ENCODE measurements around the gene EDAR. TPM values are rescaled to one million over a fixed set of nuclear protein-coding genes. Genes with fewer than 3 reads are reported as not detected.

EDAR gene
- total RNA-seq, 2 donors from 2014 or later, result not detected

DNA sequence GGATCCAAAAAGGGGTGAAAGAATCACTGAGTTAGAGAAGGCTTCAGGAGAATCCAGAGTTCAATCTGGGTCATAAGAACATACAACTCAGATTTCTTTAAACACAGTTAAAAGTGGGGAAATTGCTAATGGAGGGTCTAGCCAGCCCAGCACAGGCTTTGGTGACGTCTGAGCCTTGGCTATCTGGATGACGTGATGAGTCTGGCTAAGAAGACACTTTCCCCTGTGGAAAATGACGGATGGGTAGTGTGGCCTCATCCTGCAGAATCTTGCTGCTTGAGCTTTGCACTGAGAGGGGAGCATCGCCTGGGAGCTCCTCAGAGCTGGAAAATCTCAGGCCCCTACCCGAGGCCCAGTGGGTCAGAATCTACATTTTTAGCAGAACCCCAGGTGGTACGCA, 19.2 kb downstream of the EDAR start:
- DNase-seq (ENCODE audit: low spot score) (no peak), ATAC-seq (ENCODE audit: insufficient number of reproducible peaks, low FRiP score, low read depth) (no peak)
- Histone ChIP-seq H3K4me3 (no peak overlapping the region), H3K27me3 (replicated peaks; ENCODE audit: insufficient read depth) (no peaks in the 10 kb centered on the region), H3K36me3 (no peaks in the 10 kb centered on the region), H3K27ac (no peak overlapping the region), H3K4me1 (ENCODE audit: control insufficient read depth in 1 of 2, low read depth in 2 of 2) (no peaks in the 10 kb centered on the region), H3K9me3 (no peaks in the 10 kb centered on the region)
- TF ChIP-seq, protein P1, sequence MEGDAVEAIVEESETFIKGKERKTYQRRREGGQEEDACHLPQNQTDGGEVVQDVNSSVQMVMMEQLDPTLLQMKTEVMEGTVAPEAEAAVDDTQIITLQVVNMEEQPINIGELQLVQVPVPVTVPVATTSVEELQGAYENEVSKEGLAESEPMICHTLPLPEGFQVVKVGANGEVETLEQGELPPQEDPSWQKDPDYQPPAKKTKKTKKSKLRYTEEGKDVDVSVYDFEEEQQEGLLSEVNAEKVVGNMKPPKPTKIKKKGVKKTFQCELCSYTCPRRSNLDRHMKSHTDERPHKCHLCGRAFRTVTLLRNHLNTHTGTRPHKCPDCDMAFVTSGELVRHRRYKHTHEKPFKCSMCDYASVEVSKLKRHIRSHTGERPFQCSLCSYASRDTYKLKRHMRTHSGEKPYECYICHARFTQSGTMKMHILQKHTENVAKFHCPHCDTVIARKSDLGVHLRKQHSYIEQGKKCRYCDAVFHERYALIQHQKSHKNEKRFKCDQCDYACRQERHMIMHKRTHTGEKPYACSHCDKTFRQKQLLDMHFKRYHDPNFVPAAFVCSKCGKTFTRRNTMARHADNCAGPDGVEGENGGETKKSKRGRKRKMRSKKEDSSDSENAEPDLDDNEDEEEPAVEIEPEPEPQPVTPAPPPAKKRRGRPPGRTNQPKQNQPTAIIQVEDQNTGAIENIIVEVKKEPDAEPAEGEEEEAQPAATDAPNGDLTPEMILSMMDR (IDR thresholded peaks at IDR 0.05), result no peak

DNA sequence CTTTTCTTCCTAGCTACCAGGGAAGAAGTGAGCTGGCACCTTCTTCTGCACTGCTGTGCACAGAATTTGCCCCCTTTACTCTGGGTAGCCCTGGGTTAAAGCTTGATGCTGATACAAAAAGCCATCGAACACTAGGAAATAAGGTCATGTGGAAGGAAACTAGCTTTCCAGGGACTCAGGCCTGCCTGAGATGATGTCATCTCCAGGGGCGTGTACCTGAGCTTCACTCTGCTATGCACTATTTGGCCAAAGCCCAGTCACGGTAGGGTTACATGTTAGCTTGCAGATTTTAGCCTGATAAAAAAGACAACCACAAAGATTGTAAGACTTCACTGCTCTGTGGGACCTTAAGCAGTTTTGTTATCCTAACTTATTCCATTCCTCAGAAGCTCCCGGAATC, 20.4 kb downstream of the EDAR start:
- DNase-seq (ENCODE audit: low spot score), result no peak
- H3K27ac ChIP-seq, result no peak overlapping the region

DNA sequence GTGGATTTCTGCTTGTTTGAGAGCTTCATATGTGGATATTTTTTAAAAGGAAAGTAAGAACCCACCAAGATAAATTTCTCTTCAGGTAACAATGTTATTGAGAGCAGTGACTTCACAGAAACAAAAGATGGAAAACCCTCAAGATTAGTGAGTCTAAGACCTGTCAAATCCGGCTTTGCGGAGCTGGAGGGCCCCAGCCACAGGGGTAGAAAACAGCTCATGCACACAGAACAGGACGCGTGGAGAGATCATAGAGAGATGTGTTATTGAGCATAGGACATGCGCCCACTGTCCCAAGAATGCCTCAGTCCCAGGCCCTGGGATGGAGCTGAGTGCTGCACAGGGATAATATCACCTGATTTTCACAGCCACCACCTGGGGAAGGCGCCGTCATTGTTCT, 21.3 kb downstream of the EDAR start:
- H3K4me1 ChIP-seq (ENCODE audit: control insufficient read depth in 1 of 2, low read depth in 2 of 2), result no peaks in the 10 kb centered on the region
- no peaks in the 10 kb centered on the region for H3K27me3 ChIP-seq (replicated peaks; ENCODE audit: insufficient read depth)
- no peak overlapping the region for H3K27ac ChIP-seq
- TF ChIP-seq, protein P1 (IDR thresholded peaks at IDR 0.05), result no peak
- no peak overlapping the region for H3K4me3 ChIP-seq
- H3K9me3 ChIP-seq, result no peaks in the 10 kb centered on the region
- DNase-seq (ENCODE audit: low spot score), result no peak
- H3K36me3 ChIP-seq, result no peaks in the 10 kb centered on the region
- no peak for ATAC-seq (ENCODE audit: insufficient number of reproducible peaks, low FRiP score, low read depth)

More for the DNA sequence above, 20.4 kb downstream of the EDAR start:
- H3K4me3 ChIP-seq, result no peak overlapping the region
- ATAC-seq (ENCODE audit: insufficient number of reproducible peaks, low FRiP score, low read depth), result no peak
- no peaks in the 10 kb centered on the region for H3K27me3 ChIP-seq (replicated peaks; ENCODE audit: insufficient read depth)
- H3K36me3 ChIP-seq, result no peaks in the 10 kb centered on the region
- no peaks in the 10 kb centered on the region for H3K4me1 ChIP-seq (ENCODE audit: control insufficient read depth in 1 of 2, low read depth in 2 of 2)
- TF ChIP-seq, protein P1 (IDR thresholded peaks at IDR 0.05), result no peak
- no peaks in the 10 kb centered on the region for H3K9me3 ChIP-seq

DNA sequence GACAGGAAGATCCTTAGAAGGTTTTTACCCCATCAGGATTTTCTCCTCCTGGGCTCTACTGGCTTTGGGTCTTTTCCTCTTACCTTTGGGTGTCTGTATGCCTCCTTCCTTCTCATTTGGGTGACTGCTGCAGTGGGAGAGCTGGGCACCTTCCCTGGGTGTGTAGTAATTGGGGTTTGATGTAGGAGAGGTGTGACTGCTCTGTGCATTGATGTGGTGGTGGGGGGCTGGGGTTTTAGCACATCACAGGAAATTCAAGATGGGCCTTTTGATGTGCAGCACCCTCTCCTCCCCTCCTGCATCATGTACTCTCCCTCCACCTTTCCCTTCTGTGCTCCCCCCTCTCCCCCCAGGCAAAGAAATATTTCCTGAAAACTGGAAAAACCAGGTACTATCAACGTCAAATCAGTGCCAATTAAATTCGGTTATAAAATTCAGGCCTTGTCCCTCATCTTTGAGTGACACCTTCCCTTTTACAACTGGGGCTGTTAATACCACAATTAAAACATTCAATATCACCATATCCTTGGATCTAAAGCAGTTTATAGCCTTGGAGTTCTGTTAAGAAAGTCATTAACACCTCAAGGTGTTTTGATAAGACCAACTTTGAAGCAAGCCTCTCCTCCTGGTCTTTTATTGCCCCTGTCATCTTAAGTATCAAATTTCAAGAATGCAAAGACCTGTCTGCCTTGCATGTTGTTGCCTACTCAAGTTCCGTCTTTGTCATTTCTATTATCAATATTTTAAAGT, 23.3 kb downstream of the EDAR start:
- Histone ChIP-seq H3K27ac (no peak overlapping the region), H3K27me3 (replicated peaks; ENCODE audit: insufficient read depth) (no peaks in the 10 kb centered on the region), H3K4me3 (no peak overlapping the region), H3K9me3 (no peaks in the 10 kb centered on the region), H3K4me1 (ENCODE audit: control insufficient read depth in 1 of 2, low read depth in 2 of 2) (no peaks in the 10 kb centered on the region), H3K36me3 (no peaks in the 10 kb centered on the region)
- no peak for DNase-seq (ENCODE audit: low spot score)
- TF ChIP-seq, protein P1 (IDR thresholded peaks at IDR 0.05), result no peak
- no peak for ATAC-seq (ENCODE audit: insufficient number of reproducible peaks, low FRiP score, low read depth)

DNA sequence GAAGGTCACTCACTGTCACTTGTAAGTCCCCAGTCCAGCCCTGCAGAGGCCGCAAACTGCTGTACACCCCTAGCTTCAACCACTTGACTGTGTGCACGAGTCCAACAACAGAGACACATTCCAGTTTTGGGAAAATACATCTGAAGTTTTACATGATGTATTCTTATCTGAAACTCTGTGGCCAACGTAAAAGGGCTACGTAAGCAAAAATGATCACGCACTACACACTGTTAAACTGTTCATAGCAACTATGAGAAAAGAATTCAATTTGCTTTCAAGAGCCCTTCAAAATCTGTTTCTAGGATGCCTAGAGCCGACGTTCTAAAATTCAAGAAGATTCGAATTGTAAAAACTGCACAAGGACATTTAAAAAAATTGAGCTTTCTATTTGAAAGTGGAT, 26.0 kb downstream of the EDAR start:
- Histone ChIP-seq H3K27me3 (replicated peaks; ENCODE audit: insufficient read depth) (no peaks in the 10 kb centered on the region), H3K9me3 (no peaks in the 10 kb centered on the region), H3K4me1 (ENCODE audit: control insufficient read depth in 1 of 2, low read depth in 2 of 2) (no peaks in the 10 kb centered on the region), H3K36me3 (no peaks in the 10 kb centered on the region), H3K27ac (no peak overlapping the region), H3K4me3 (no peak overlapping the region)
- TF ChIP-seq, protein P1 (IDR thresholded peaks at IDR 0.05), result no peak
- no peak for ATAC-seq (ENCODE audit: insufficient number of reproducible peaks, low FRiP score, low read depth)
- DNase-seq (ENCODE audit: low spot score), result no peak

Data from thoracic aorta (tissue), 2 donors.